Mesenchymal stem cell (in vitro differentiated cells and primary cell): ENCODE data around the gene MMP24. TPM values are rescaled to one million over a fixed set of nuclear protein-coding genes. Genes with fewer than 3 reads are reported as not detected.

ENCODE experiments used
- DNase-seq: peaks from one replicate; pipeline ENCODE4 v3.0.0-alpha.2; 2013
- H2AFZ ChIP-seq: one replicate; pipeline ENCODE4 v1.6.1; 2013; ENCODE audit warnings: low read depth, mild to moderate bottlenecking, control low read depth, inconsistent platforms, low read length, moderate library complexity
- H2AK5ac ChIP-seq: 2 replicates; pipeline ENCODE4 v1.6.1; 2013; ENCODE audit warnings: low read length, moderate library complexity, mild to moderate bottlenecking, inconsistent platforms; ENCODE audit not compliant: severe bottlenecking
- H2BK120ac ChIP-seq: one replicate; pipeline ENCODE4 v1.6.1; 2013; ENCODE audit warnings: low read depth, mild to moderate bottlenecking, inconsistent platforms, low read length, moderate library complexity
- H2BK12ac ChIP-seq, 2 experiments: one replicate each; pipeline ENCODE4 v1.6.1; 2013; ENCODE audit warnings: inconsistent platforms in 2 of 2, low read length in 2 of 2, mild to moderate bottlenecking in 2 of 2, moderate library complexity in 2 of 2, control low read depth in 1 of 2
- H2BK15ac ChIP-seq: one replicate; pipeline ENCODE4 v1.6.1; 2013; ENCODE audit warnings: mild to moderate bottlenecking, low read depth, inconsistent platforms; ENCODE audit not compliant: poor library complexity, severe bottlenecking
- H2BK5ac ChIP-seq: 2 replicates; pipeline ENCODE4 v1.6.1; 2013; ENCODE audit warnings: low read depth, mild to moderate bottlenecking, low read length, control low read depth, inconsistent platforms; ENCODE audit not compliant: poor library complexity, severe bottlenecking
- H3K14ac ChIP-seq, 2 experiments: one replicate each; pipeline ENCODE4 v1.6.1; 2013; ENCODE audit warnings: inconsistent platforms in 2 of 2, low read length in 2 of 2, control low read depth in 1 of 2, mild to moderate bottlenecking in 1 of 2, moderate library complexity in 1 of 2
- H3K18ac ChIP-seq, 2 experiments: one replicate each; pipeline ENCODE4 v1.6.1; 2013; ENCODE audit warnings: inconsistent platforms in 2 of 2, low read length in 2 of 2, control low read depth in 1 of 2, low read depth in 1 of 2, mild to moderate bottlenecking in 1 of 2
- H3K23ac ChIP-seq, 2 experiments: one replicate each; pipeline ENCODE4 v1.6.1; 2013; ENCODE audit warnings: inconsistent platforms in 2 of 2, low read length in 2 of 2, mild to moderate bottlenecking in 2 of 2, moderate library complexity in 2 of 2, control low read depth in 1 of 2
- H3K27ac ChIP-seq: 2 replicates; pipeline ENCODE4 v1.5.1; 2013; ENCODE audit warnings: mild to moderate bottlenecking, moderate library complexity, low read length, control low read depth, inconsistent platforms; ENCODE audit not compliant: poor library complexity, severe bottlenecking
- H3K27me3 ChIP-seq, 2 experiments: 2 replicates each; pipeline versions ENCODE4 v1.6.1 to v1.7.0; 2013; ENCODE audit warnings: low read length in 2 of 2, mild to moderate bottlenecking in 2 of 2, moderate library complexity in 2 of 2, control low read depth in 1 of 2, inconsistent platforms in 1 of 2; ENCODE audit not compliant: control insufficient read depth in 1 of 2, insufficient read depth in 1 of 2
- H3K36me3 ChIP-seq, 2 experiments: 2 replicates each; pipeline versions ENCODE4 v1.6.1 to v1.7.0; 2013; ENCODE audit warnings: low read length in 2 of 2, control low read depth in 1 of 2, inconsistent platforms in 1 of 2, low read depth in 1 of 2, mild to moderate bottlenecking in 1 of 2; ENCODE audit not compliant: insufficient read depth in 2 of 2, control insufficient read depth in 1 of 2
- H3K4ac ChIP-seq, 2 experiments: one replicate each; pipeline ENCODE4 v1.6.1; 2013; ENCODE audit warnings: inconsistent platforms in 2 of 2, low read length in 2 of 2, mild to moderate bottlenecking in 2 of 2, moderate library complexity in 2 of 2, control low read depth in 1 of 2, low read depth in 1 of 2
- H3K4me1 ChIP-seq: 2 replicates; pipeline ENCODE4 v1.6.1; 2013; ENCODE audit warnings: low read depth, low read length, control low read depth; ENCODE audit not compliant: control insufficient read depth, insufficient read depth
- H3K4me2 ChIP-seq: 2 replicates; pipeline ENCODE4 v1.6.1; 2013; ENCODE audit warnings: low read length, mild to moderate bottlenecking, inconsistent platforms; ENCODE audit not compliant: poor library complexity, severe bottlenecking
- H3K4me3 ChIP-seq, 2 experiments: 2 replicates each; pipeline versions ENCODE4 v1.5.1 to v1.7.0; 2013; ENCODE audit warnings: low read length in 2 of 2, mild to moderate bottlenecking in 2 of 2, control low read depth in 1 of 2, low read depth in 1 of 2; ENCODE audit not compliant: insufficient read depth in 1 of 2
- H3K79me1 ChIP-seq: replicated peaks from 2 replicates; pipeline ENCODE4 v1.6.1; 2013; ENCODE audit warnings: mild to moderate bottlenecking, control low read depth, low read length, inconsistent platforms; ENCODE audit not compliant: poor library complexity, severe bottlenecking
- H3K9ac ChIP-seq: 2 replicates; pipeline ENCODE4 v1.7.0; 2013; ENCODE audit warnings: mild to moderate bottlenecking, low read length, moderate library complexity
- H3K9me3 ChIP-seq: 2 replicates; pipeline ENCODE4 v1.7.0; 2013; ENCODE audit warnings: mild to moderate bottlenecking, low read length; ENCODE audit not compliant: control insufficient read depth
- H4K8ac ChIP-seq: one replicate; pipeline ENCODE4 v1.6.1; 2013; ENCODE audit warnings: inconsistent platforms, mild to moderate bottlenecking, low read length, moderate library complexity
- H4K91ac ChIP-seq: one replicate; pipeline ENCODE4 v1.6.1; 2013; ENCODE audit warnings: mild to moderate bottlenecking, low read length, inconsistent platforms
- WGBS: methylation state at CpG from one replicate; pipeline ENCODE4 v1.1.7; 2013; ENCODE audit warnings: mixed read lengths; 5-methylcytosine and 5-hydroxymethylcytosine counted together
- polyA plus RNA-seq, 2 experiments: library from polyadenylated mRNA; stranded (reverse); fragments of 200-250 nt; gene quantifications; one replicate each; pipeline ENCODE4 v1.2.3, GENCODE V29; 2013

MMP24 gene
- polyA plus RNA-seq (2013, experiment 1 of 2), result 0.01 TPM
- 0.01 TPM for polyA plus RNA-seq (2013, experiment 2 of 2)

DNA sequence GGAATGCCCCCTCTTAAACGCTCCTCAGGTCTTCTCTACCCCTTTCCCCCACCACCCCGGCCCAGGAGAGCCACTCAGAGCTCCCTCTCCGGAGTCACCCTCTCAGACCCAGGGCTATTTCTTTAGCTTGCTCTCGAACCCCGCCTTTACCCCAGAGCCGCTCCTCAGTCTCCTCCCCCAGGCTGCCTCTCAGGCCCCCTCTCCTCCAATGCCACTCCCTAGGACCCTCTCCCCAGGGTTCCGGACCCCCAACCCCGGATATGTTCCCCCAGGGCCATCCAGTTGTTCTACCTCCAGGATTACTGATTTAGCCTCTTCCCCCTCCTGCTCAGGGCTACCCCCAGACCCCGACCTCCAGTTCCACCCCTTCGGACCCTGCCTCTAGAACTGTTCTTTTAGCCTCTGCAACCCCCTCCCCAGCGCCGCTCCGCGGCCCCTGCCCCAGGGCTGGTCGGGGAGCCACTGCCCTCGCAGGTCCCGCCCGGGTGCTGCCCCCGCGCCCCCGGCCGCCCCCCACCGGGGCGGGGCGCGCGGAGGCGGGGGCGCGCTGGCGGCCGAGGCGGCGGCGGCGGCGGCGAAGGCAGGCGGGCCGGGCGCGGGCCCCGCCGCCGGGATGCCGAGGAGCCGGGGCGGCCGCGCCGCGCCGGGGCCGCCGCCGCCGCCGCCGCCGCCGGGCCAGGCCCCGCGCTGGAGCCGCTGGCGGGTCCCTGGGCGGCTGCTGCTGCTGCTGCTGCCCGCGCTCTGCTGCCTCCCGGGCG, at the start of gene MMP24:
MMP24 (plus strand) TSS at position 565 of the 758 bp plus-strand sequence; CDS start at position 614, 49 bp downstream.
- Histone ChIP-seq H3K18ac (no peak within 1 kb of the TSS), H2BK120ac (no peak within 1 kb of the TSS), H2BK15ac (no peak within 1 kb of the TSS), H3K4me2 (peak within 1 kb of the TSS; percentile 83), H3K36me3 (no peaks in the 10 kb centered on the region), H3K79me1 (peaks cover 2% of the 10 kb centered on the region), H3K27ac (no peak within 1 kb of the TSS), H3K4me3 (peak within 1 kb of the TSS; percentile 56 to 58), H3K14ac (no peak within 1 kb of the TSS), H3K27me3 (peaks cover 30 to 32% of the 10 kb centered on the region in 2 experiments), H2BK5ac (no peak within 1 kb of the TSS), H2AK5ac (no peak within 1 kb of the TSS), H3K9ac (no peak within 1 kb of the TSS), H4K91ac (no peak within 1 kb of the TSS), H4K8ac (no peak within 1 kb of the TSS), H3K23ac (peak within 1 kb of the TSS in 1 of 2 experiments; percentile 88), H3K4me1 (peaks cover 12% of the 10 kb centered on the region), H3K9me3 (no peaks in the 10 kb centered on the region), H2AFZ (peak within 1 kb of the TSS; percentile 46), H2BK12ac (no peak within 1 kb of the TSS), H3K4ac (no peak within 1 kb of the TSS)
- no peak for DNase-seq
- under 1% methylated on average over 10 of the region's 70 CpGs for WGBS

GRCh38 chr20:35179292-35180212, 46.9 kb upstream of the MMP24 start:
- Histone ChIP-seq H3K36me3 (peaks cover 19 to 41% of the 10 kb centered on the region in 2 experiments), H4K91ac (no peak overlapping the region), H2BK5ac (no peak overlapping the region), H3K9me3 (no peaks in the 10 kb centered on the region), H4K8ac (no peak overlapping the region), H2BK15ac (no peak overlapping the region), H3K79me1 (peaks cover 4% of the 10 kb centered on the region), H2AFZ (no peak overlapping the region), H2BK120ac (no peak overlapping the region), H3K14ac (no peak overlapping the region), H2BK12ac (no peak overlapping the region), H3K23ac (no peak overlapping the region), H3K27me3 (no peaks in the 10 kb centered on the region), H3K18ac (no peak overlapping the region), H3K4me1 (peaks cover 2% of the 10 kb centered on the region), H3K27ac (no peak overlapping the region), H3K4me2 (no peak overlapping the region), H3K4ac (no peak overlapping the region), H3K9ac (no peak overlapping the region), H2AK5ac (no peak overlapping the region), H3K4me3 (no peak overlapping the region)
- WGBS, result over 99% methylated on average over 10 of the region's 11 CpGs
- no peak for DNase-seq

GRCh38 chr20:35180266-35180665, 46.2 kb upstream of the MMP24 start:
- Histone ChIP-seq H2AK5ac (no peak overlapping the region), H3K9me3 (no peaks in the 10 kb centered on the region), H2BK12ac (no peak overlapping the region), H3K27ac (no peak overlapping the region), H2BK5ac (no peak overlapping the region), H3K4ac (no peak overlapping the region), H3K9ac (no peak overlapping the region), H3K4me2 (no peak overlapping the region), H3K23ac (no peak overlapping the region), H2BK120ac (no peak overlapping the region), H3K18ac (peak overlapping the region in 1 of 2 experiments; percentile 11), H2AFZ (no peak overlapping the region), H3K14ac (no peak overlapping the region), H3K4me1 (no peaks in the 10 kb centered on the region), H3K36me3 (peaks cover 12 to 41% of the 10 kb centered on the region in 2 experiments), H4K8ac (no peak overlapping the region), H3K27me3 (no peaks in the 10 kb centered on the region), H3K4me3 (no peak overlapping the region), H4K91ac (no peak overlapping the region), H3K79me1 (peaks cover 3% of the 10 kb centered on the region), H2BK15ac (no peak overlapping the region)
- DNase-seq, result no peak
- WGBS, result 90% methylated on average over 5 of the region's 5 CpGs

- Histone ChIP-seq H2BK12ac (no peak overlapping the region), H3K23ac (no peak overlapping the region), H3K4me2 (no peak overlapping the region), H3K18ac (no peak overlapping the region), H3K79me1 (no peaks in the 10 kb centered on the region), H3K36me3 (peaks cover under 1 to 31% of the 10 kb centered on the region in 2 experiments), H2AFZ (no peak overlapping the region), H4K91ac (no peak overlapping the region), H3K9me3 (no peaks in the 10 kb centered on the region), H3K4me1 (no peaks in the 10 kb centered on the region), H3K9ac (no peak overlapping the region), H3K14ac (no peak overlapping the region), H2BK15ac (no peak overlapping the region), H4K8ac (no peak overlapping the region), H2BK120ac (no peak overlapping the region), H3K27me3 (no peaks in the 10 kb centered on the region), H2AK5ac (no peak overlapping the region), H3K4ac (no peak overlapping the region), H3K27ac (no peak overlapping the region), H2BK5ac (no peak overlapping the region), H3K4me3 (no peak overlapping the region)
- no peak for DNase-seq
Measured at GRCh38 chr20:35181731-35182130, 44.8 kb upstream of the MMP24 start.
